ENCODE measurements around the gene INPP5E. TPM values are rescaled to one million over a fixed set of nuclear protein-coding genes. Genes with fewer than 3 reads are reported as not detected.

INPP5E gene
- total RNA-seq, 4 donors from 2014 or later = 6.7 to 19.7 (median 11.2) TPM

- intact Hi-C loops (cut with DNase I; ENCODE audit: low total_unique reads) = no loop called here
- Histone ChIP-seq H3K36me3 (no peaks in the 10 kb centered on the region), H3K27ac (no peak overlapping the region), H3K27me3 (no peaks in the 10 kb centered on the region), H3K4me1 (no peaks in the 10 kb centered on the region), H3K4me3 (no peak overlapping the region), H3K9me3 (no peaks in the 10 kb centered on the region)
- no peak for DNase-seq
- no peak for TF ChIP-seq POLR2A (IDR thresholded peaks at IDR 0.05)
- TF ChIP-seq, protein P1, sequence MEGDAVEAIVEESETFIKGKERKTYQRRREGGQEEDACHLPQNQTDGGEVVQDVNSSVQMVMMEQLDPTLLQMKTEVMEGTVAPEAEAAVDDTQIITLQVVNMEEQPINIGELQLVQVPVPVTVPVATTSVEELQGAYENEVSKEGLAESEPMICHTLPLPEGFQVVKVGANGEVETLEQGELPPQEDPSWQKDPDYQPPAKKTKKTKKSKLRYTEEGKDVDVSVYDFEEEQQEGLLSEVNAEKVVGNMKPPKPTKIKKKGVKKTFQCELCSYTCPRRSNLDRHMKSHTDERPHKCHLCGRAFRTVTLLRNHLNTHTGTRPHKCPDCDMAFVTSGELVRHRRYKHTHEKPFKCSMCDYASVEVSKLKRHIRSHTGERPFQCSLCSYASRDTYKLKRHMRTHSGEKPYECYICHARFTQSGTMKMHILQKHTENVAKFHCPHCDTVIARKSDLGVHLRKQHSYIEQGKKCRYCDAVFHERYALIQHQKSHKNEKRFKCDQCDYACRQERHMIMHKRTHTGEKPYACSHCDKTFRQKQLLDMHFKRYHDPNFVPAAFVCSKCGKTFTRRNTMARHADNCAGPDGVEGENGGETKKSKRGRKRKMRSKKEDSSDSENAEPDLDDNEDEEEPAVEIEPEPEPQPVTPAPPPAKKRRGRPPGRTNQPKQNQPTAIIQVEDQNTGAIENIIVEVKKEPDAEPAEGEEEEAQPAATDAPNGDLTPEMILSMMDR (IDR thresholded peaks at IDR 0.05) = no peak
Measured at GRCh38 chr9:136386018-136386417, 53.6 kb downstream of the INPP5E start.

DNA sequence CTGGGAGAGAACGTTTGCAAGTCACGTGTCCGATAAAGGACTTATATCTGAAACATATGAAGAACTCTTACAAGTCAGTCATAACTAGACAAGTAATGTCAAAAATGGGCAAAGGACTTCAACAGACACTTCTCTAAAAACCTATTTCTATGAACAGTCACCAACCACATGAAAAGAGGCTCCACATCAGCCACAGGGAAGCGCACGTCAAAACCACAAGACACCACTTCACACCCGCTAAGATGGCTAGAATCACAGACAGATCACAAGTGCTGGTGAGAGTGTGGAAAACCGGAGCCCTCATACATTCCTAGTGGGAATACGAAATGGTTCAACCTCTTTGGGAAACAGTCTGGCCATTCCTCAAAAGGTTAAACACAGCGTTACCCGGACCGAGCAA, 54.6 kb downstream of the INPP5E start:
- DNase-seq = no peak
- no peaks in the 10 kb centered on the region for H3K9me3 ChIP-seq
- intact Hi-C loops (cut with DNase I; ENCODE audit: low total_unique reads) = no loop called here
- H3K4me1 ChIP-seq = no peaks in the 10 kb centered on the region
- H3K27me3 ChIP-seq = no peaks in the 10 kb centered on the region
- no peak for TF ChIP-seq POLR2A (IDR thresholded peaks at IDR 0.05)
- TF ChIP-seq, protein P1 (IDR thresholded peaks at IDR 0.05) = no peak
- no peaks in the 10 kb centered on the region for H3K36me3 ChIP-seq
- no peak overlapping the region for H3K4me3 ChIP-seq
- H3K27ac ChIP-seq = no peak overlapping the region

DNA sequence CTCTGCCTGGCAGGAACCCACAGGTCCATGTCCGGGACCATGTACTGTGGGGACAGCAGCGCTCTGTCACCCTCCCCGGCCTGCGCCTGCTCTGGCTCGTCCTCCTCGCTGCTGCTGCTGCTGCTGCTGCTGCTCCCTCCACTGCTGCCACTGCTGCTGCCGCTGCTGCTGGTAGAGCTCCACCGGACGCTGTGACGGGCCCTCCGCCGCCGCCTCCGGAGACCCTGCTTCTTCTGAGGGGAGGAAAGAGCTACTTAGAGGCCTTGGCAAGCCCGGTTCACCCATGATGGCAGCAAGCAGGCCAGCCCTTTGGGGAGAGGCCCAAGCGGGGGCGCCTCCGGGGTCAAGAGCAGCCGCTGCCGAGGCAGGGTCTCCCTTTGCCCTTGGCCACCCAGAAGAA, 56.2 kb downstream of the INPP5E start:
- no peaks in the 10 kb centered on the region for H3K27me3 ChIP-seq
- TF ChIP-seq POLR2A (IDR thresholded peaks at IDR 0.05) = no peak
- H3K9me3 ChIP-seq = no peaks in the 10 kb centered on the region
- H3K36me3 ChIP-seq = no peaks in the 10 kb centered on the region
- H3K4me1 ChIP-seq = no peaks in the 10 kb centered on the region
- no peak overlapping the region for H3K4me3 ChIP-seq
- DNase-seq = no peak
- no peak overlapping the region for H3K27ac ChIP-seq
- intact Hi-C loops (cut with DNase I; ENCODE audit: low total_unique reads) = no loop called here

DNA sequence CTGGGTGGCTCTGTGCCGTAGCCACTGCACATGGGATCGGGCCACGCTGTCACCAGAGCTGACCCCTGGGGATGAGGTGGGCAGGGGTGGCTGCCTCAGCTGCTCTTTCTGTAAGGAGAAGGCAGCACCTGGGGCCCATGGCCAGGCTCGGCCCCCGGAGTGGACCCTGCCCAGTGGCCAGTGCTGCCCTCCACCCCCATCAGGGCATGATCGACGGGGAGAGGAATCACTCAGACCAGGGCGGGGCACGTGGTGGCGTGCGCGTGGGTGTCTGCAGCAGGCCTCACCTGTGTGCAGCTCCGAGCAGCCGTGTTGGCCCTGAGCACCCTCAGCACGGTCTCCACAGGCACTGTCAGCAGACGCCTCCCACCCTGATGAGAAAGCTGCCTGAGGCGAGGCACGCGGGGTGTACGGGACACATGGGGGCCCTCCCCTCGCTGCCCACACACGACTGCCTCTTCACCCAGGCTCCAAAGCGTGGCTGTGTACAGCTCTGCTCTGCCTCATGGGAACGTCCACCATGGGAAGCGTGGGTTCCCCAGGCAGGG, 57.6 kb downstream of the INPP5E start:
- intact Hi-C loops (cut with DNase I; ENCODE audit: low total_unique reads) = no loop called here
- Histone ChIP-seq H3K27me3 (no peaks in the 10 kb centered on the region), H3K27ac (no peak overlapping the region), H3K4me3 (no peak overlapping the region), H3K9me3 (no peaks in the 10 kb centered on the region), H3K4me1 (no peaks in the 10 kb centered on the region), H3K36me3 (no peaks in the 10 kb centered on the region)
- DNase-seq = no peak
- TF ChIP-seq, protein P1 (IDR thresholded peaks at IDR 0.05) = no peak
- no peak for TF ChIP-seq POLR2A (IDR thresholded peaks at IDR 0.05)

DNA sequence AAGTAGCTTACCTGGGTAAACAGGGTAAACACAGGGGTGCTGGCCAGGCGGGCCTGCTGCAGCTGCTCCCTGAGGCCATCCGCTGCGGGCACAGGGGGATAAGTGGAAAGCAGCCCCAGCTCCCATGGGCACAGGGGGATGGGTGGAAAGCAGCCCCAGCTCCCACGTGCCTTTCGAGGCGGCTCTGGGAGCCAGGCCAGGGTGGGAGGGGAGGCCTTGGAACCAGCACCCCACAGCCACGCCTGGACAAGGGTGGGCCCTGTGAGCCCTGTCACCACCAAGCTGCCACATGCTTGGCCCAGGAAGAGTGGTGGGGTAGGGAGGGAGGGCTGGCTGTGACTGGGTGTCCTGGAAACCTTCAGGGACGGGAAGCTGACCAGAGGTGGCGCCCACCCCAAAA, 58.3 kb downstream of the INPP5E start:
- H3K4me1 ChIP-seq = no peaks in the 10 kb centered on the region
- no peak overlapping the region for H3K27ac ChIP-seq
- intact Hi-C loops (cut with DNase I; ENCODE audit: low total_unique reads) = no loop called here
- H3K36me3 ChIP-seq = no peaks in the 10 kb centered on the region
- H3K9me3 ChIP-seq = no peaks in the 10 kb centered on the region
- H3K27me3 ChIP-seq = no peaks in the 10 kb centered on the region
- no peak overlapping the region for H3K4me3 ChIP-seq
- TF ChIP-seq, protein P1 (IDR thresholded peaks at IDR 0.05) = no peak
- TF ChIP-seq POLR2A (IDR thresholded peaks at IDR 0.05) = no peak
- no peak for DNase-seq

DNA sequence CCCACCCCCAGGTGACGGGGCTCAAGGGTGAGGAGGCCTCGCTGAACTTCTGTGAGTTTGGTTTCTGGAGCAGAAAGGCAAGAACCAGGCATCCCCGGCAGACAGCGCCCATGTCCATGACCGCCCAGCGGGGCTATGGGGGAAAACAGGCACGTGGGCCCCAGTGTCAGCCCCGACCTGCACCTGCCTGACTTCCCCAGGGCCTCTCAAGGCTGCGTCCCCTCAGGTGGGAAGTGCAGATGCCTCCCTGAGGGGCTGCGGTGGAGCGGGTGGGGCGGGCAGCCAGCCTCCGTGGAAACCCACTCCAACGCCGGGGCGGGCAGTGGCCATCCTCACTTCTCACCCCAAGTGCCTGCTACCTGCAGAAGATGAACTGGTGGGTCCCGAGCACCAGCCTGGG, 59.3 kb downstream of the INPP5E start:
- intact Hi-C loops (cut with DNase I; ENCODE audit: low total_unique reads) = no loop called here
- Histone ChIP-seq H3K9me3 (no peaks in the 10 kb centered on the region), H3K4me1 (no peaks in the 10 kb centered on the region), H3K4me3 (no peak overlapping the region), H3K27me3 (no peaks in the 10 kb centered on the region), H3K27ac (no peak overlapping the region), H3K36me3 (no peaks in the 10 kb centered on the region)
- TF ChIP-seq, protein P1 (IDR thresholded peaks at IDR 0.05) = no peak
- no peak for TF ChIP-seq POLR2A (IDR thresholded peaks at IDR 0.05)
- no peak for DNase-seq

Data from uterus (tissue), 4 donors.